Measurements from ENCODE around the gene ESCO1. TPM values are rescaled to one million over a fixed set of nuclear protein-coding genes. Genes with fewer than 3 reads are reported as not detected.

The ESCO1 gene
- total and polyA plus RNA-seq, 2 of the 13 experiments (the other 11 are each of a cell fraction or from before 2014, with no cell fraction given) = 6.3 to 19.4 TPM

DNA sequence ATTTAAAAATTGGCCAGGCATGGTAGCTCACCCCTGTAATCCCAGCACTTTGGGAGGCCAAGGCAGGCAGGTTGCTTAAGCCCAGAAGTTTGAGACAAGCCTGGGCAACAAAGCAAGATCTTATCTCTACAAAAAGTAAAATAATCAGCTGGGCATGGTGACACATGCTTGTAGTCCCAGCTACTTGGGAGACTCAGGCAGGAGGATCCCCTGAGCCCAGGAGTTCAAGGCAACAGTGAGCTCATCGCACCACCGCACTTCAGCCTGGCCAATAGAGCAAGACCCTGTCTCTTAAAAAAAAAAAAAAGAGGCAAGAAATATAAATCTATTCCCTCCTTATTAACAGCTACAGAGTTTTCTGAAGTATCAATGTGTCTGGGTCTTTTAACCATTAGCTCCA is 51.9 kb downstream of the ESCO1 start:
- Histone ChIP-seq H3K9me3 (ENCODE audit: low read length) (no peaks in the 10 kb centered on the region), H2AFZ (ENCODE audit: low read length) (no peak overlapping the region), H3K27ac (ENCODE audit: extremely low read length, insufficient read depth, low read length) (peak overlapping the region; percentile 80), H4K20me1 (ENCODE audit: insufficient read depth, low read length) (no peaks in the 10 kb centered on the region), H3K4me1 (ENCODE audit: insufficient read depth, low read length) (peaks cover 63% of the 10 kb centered on the region), H3K27me3 (ENCODE audit: control insufficient read depth in 1 of 2, insufficient read depth in 2 of 2, low read length in 2 of 2) (no peaks in the 10 kb centered on the region), H3K4me3 (replicated peaks in 1 of 3; ENCODE audit: insufficient read depth in 1 of 3, low read depth in 2 of 3, low read length in 3 of 3) (no peak overlapping the region), H3K9ac (ENCODE audit: insufficient read depth, low read depth, low read length) (no peak overlapping the region), H3K4me2 (ENCODE audit: low read depth, low read length) (no peak overlapping the region), H3K79me2 (ENCODE audit: insufficient read depth, low read length) (peaks cover 2% of the 10 kb centered on the region), H3K36me3 (replicated peaks in 1 of 2; ENCODE audit: control insufficient read depth in 1 of 2, insufficient read depth in 2 of 2, low read length in 2 of 2) (peaks cover 2 to 16% of the 10 kb centered on the region in 2 experiments)
- in situ Hi-C loops (cut with HindIII; ENCODE audit: extremely low pct_ligation_motif_present, low pct_unique_long_range_greater_than_20kb) = no loop called here
- BruUV-seq (replicated peaks) = no TSS peak
- FAIRE-seq = no peak
- CTCF ChIA-PET (ENCODE audit: low intra/inter-chr PET ratio, low total read pairs) = no interaction called here
- WGBS (ENCODE audit: low lambda C conversion rate) = 98% methylated on average over 2 of the region's 2 CpGs
- intact Hi-C loops (cut with micrococcal nuclease; ENCODE audit: unreplicated experiment) = no loop called here
- no peak for ATAC-seq
- POLR2A ChIA-PET = interaction anchor here (3.5 kb wide), 1 partner anchor 52 kb away, joined by 14 read pairs; the partner anchor contains the start of gene ESCO1
- no peak for DNase-seq (ENCODE audit: low spot score)
- TF ChIP-seq ZNF121 (CRISPR knock-in tag; IDR thresholded peaks at IDR 0.05) (peak; percentile 92), MAFG (CRISPR knock-in tag; IDR thresholded peaks at IDR 0.05) (no peak)

DNA sequence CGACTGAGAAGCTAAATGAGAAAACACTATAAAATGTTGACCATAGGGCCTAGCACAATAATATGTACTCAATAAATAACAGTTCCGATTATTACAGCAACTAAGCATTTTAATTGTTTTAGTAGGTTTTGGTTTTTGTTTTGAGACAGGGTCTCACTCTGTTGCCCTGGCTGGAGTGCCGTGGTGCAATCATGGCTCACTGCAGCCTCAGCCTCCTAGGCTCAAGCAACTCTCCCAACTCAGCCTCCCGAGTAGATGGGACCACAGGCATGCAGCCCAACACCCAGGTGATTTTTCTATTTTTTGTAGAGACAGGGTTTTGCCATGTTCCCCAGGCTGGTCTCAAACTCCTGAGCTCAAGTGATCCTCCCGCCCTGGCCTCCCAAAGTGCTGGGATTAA is 54.1 kb downstream of the ESCO1 start:
- no peak for TF ChIP-seq SNAPC2 (CRISPR knock-in tag; IDR thresholded peaks at IDR 0.05)
- peak; percentile 56 for TF ChIP-seq ZNF121 (CRISPR knock-in tag; IDR thresholded peaks at IDR 0.05)
- TF ChIP-seq, protein P1, sequence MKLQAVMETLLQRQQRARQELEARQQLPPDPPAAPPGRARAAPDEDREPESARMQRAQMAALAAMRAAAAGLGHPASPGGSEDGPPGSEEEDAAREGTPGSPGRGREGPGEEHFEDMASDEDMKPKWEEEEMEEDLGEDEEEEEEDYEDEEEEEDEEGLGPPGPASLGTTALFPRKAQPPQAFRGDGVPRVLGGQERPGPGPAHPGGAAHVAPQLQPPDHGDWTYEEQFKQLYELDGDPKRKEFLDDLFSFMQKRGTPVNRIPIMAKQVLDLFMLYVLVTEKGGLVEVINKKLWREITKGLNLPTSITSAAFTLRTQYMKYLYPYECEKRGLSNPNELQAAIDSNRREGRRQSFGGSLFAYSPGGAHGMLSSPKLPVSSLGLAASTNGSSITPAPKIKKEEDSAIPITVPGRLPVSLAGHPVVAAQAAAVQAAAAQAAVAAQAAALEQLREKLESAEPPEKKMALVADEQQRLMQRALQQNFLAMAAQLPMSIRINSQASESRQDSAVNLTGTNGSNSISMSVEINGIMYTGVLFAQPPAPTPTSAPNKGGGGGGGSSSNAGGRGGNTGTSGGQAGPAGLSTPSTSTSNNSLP (IDR thresholded peaks at IDR 0.05; ENCODE audit: low read depth, low read length) = no peak
- peak; percentile 42; the same call in 1 of the 2 replicates for TF ChIP-seq ZMYM3 (CRISPR knock-in tag; IDR thresholded peaks at IDR 0.05)
- no peak for TF ChIP-seq KDM1A (CRISPR knock-in tag; IDR thresholded peaks at IDR 0.05)
- no peak for TF ChIP-seq ZBTB20 (CRISPR knock-in tag; IDR thresholded peaks at IDR 0.05; ENCODE audit: borderline replicate concordance, low read depth)
- TF ChIP-seq ZNF501 (CRISPR knock-in tag; IDR thresholded peaks at IDR 0.05) = no peak
- TF ChIP-seq, protein P2, sequence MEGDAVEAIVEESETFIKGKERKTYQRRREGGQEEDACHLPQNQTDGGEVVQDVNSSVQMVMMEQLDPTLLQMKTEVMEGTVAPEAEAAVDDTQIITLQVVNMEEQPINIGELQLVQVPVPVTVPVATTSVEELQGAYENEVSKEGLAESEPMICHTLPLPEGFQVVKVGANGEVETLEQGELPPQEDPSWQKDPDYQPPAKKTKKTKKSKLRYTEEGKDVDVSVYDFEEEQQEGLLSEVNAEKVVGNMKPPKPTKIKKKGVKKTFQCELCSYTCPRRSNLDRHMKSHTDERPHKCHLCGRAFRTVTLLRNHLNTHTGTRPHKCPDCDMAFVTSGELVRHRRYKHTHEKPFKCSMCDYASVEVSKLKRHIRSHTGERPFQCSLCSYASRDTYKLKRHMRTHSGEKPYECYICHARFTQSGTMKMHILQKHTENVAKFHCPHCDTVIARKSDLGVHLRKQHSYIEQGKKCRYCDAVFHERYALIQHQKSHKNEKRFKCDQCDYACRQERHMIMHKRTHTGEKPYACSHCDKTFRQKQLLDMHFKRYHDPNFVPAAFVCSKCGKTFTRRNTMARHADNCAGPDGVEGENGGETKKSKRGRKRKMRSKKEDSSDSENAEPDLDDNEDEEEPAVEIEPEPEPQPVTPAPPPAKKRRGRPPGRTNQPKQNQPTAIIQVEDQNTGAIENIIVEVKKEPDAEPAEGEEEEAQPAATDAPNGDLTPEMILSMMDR (CRISPR knock-in tag; IDR thresholded peaks at IDR 0.05) = no peak
- TF ChIP-seq, protein P3, sequence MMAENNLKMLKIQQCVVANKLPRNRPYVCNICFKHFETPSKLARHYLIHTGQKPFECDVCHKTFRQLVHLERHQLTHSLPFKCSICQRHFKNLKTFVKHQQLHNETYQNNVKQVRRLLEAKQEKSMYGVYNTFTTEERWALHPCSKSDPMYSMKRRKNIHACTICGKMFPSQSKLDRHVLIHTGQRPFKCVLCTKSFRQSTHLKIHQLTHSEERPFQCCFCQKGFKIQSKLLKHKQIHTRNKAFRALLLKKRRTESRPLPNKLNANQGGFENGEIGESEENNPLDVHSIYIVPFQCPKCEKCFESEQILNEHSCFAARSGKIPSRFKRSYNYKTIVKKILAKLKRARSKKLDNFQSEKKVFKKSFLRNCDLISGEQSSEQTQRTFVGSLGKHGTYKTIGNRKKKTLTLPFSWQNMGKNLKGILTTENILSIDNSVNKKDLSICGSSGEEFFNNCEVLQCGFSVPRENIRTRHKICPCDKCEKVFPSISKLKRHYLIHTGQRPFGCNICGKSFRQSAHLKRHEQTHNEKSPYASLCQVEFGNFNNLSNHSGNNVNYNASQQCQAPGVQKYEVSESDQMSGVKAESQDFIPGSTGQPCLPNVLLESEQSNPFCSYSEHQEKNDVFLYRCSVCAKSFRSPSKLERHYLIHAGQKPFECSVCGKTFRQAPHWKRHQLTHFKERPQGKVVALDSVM (CRISPR knock-in tag; IDR thresholded peaks at IDR 0.05) = peak; percentile 88; the same call in 1 of the 2 replicates
- 0 out of 2 replicates have a peak, but pooled peaks have one; percentile 32 for TF ChIP-seq ZNF768 (CRISPR knock-in tag; IDR thresholded peaks at IDR 0.05)
- in situ Hi-C loops (cut with HindIII; ENCODE audit: extremely low pct_ligation_motif_present, low pct_unique_long_range_greater_than_20kb) = no loop called here
- CTCF ChIA-PET (ENCODE audit: low intra/inter-chr PET ratio, low total read pairs) = no interaction called here
- intact Hi-C loops (cut with micrococcal nuclease; ENCODE audit: unreplicated experiment) = no loop called here
- 94% methylated on average over 5 of the region's 5 CpGs for WGBS (ENCODE audit: low lambda C conversion rate)
- H3K36me3 ChIP-seq (replicated peaks in 1 of 2; ENCODE audit: control insufficient read depth in 1 of 2, insufficient read depth in 2 of 2, low read length in 2 of 2) = peaks cover 2 to 13% of the 10 kb centered on the region in 2 experiments; a peak in 4 of 5 replicates
- POLR2A ChIA-PET = interaction anchor here (3.5 kb wide), 1 partner anchor 54 kb away, joined by 14 read pairs; the partner anchor contains the start of gene ESCO1
- ATAC-seq (no peak), DNase-seq (ENCODE audit: low spot score) (no peak), FAIRE-seq (no peak)
- no peak overlapping the region for H3K4me2 ChIP-seq (ENCODE audit: low read depth, low read length)
- H3K9me3 ChIP-seq (ENCODE audit: low read length) = no peaks in the 10 kb centered on the region
- peak overlapping the region; percentile 9 for H3K27ac ChIP-seq (ENCODE audit: extremely low read length, insufficient read depth, low read length)
- no peaks in the 10 kb centered on the region for H3K27me3 ChIP-seq (ENCODE audit: control insufficient read depth in 1 of 2, insufficient read depth in 2 of 2, low read length in 2 of 2)
- no peaks in the 10 kb centered on the region for H4K20me1 ChIP-seq (ENCODE audit: insufficient read depth, low read length)
- H3K9ac ChIP-seq (ENCODE audit: insufficient read depth, low read depth, low read length) = no peak overlapping the region
- BruUV-seq (replicated peaks) = no TSS peak
- peaks cover 1% of the 10 kb centered on the region for H3K79me2 ChIP-seq (ENCODE audit: insufficient read depth, low read length)
- no peak overlapping the region for H3K4me3 ChIP-seq (replicated peaks in 1 of 3; ENCODE audit: insufficient read depth in 1 of 3, low read depth in 2 of 3, low read length in 3 of 3)
- H2AFZ ChIP-seq (ENCODE audit: low read length) = no peak overlapping the region
- peaks cover 47% of the 10 kb centered on the region for H3K4me1 ChIP-seq (ENCODE audit: insufficient read depth, low read length)
